GM18870 (cell line): Measurements from ENCODE around the gene RANBP3L.

Experiments
- ATAC-seq: cut with Tn5 transposase; IDR thresholded peaks from one replicate; pipeline ENCODE4 v1.9.1; 2021; ENCODE audit warnings: moderate library complexity; ENCODE audit not compliant: unreplicated experiment

The RANBP3L gene

DNA sequence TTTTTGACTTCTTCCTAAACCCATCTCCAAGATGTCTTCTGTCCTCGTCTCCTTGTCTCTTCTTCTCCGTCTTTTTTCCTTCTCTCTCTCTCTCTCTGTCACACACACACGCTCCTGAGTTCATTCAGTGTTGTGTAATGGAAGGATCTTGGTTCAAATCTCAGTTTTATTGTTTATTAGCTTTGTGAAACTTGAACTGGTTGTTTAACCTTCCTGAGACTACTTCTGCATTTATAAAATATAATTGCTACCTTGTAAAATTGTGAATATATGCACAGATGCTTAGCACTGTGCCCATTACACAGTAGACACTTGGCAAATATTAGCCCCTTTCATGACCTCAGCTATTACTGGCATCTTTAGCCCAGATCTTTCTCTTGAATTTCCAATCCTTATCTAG, 57.6 kb downstream of the RANBP3L start:
- no peak for ATAC-seq

GRCh38 chr5:36243653-36244052, 58.0 kb downstream of the RANBP3L start:
- no peak for ATAC-seq

DNA sequence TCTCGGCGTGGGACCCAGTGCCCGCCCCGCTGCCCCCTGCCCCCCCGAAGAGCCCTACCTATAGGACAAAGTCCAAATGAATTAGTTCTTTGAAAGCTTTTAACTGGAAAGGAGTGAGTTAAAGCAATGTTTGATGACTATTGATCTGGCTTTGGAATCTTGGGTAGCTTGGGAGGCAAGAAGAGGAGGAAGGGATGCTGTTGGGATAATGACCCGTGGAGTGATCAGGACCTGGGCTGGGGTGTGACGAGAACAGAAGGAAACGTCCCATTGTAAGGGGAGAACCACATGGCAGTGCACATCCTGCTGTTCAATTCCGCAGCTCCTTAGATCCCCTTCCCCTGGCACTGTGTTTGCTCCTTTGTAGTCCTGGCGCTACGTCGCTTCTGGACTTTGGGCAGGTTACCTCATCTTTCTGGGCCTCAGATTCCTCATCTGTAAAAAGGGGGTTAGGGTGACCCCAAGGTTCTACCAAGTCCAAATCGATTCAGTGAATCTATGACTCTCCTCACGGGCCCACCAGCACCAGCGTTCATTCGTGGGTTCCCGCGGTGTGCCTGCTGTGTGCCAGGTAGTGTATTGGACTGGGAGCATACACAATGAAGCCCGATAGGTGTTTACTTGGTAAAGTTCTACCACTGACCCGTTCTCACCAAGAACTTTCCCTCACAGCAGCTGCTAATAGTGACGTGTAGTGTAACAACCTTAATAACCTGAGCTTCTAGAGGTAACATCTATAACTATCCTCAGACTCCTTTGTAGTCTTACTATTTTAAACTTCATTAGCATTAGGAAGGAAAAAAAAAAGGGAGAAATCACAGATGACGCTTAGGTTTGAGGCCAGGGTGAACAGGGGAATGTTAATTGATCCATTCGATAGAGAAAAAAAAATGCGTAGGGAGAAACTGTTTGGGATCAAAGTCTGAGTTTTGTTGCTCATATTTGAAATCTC, 58.9 kb downstream of the RANBP3L start:
- ATAC-seq, result no peak

DNA sequence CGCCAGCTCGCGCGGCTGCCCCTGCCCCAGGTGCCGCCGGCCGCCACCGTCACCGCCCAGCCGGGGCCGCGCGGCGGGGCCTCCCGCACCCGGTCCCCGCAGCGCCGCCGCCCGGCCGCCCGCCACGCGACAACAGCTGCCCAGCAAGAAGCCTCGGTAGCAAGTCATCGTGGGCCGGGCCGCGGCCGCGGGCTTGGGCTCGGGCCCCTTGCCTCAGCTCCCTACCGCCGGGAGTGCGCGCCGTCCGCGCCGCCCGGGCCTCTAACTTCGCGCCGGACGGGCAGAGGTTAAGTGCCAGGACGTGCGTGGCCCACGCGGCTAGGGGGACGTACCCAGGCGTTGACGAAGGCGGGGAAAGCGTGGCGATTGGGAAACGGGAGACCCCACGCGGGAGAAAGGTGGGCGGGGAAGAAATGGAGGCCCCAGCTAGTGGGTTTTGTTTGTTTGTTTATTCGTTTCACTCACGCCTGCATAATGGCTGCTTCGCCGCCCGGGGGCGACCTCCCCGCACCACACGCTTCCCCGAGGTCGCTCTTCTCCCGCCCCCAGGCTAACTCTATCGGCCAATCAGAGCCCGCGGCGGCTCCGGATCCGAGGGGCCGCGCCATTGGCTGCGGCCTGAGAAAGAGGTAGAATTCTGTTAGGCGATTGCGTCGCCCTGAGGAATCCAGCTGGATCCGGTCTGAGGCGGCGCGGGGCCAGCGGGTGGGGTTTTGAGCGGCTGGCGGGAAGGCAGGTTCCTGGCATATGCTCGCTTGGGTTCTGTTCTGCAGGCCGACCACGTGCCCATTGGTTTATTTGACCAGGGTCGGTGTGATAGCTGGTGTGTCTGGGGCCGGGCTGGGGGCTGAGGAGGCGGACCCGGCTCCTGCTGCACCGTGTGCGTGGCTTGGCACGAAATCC, 59.8 kb downstream of the RANBP3L start, which contains the start of gene NADK2:
NADK2 (minus strand) TSS at position 295 of the 903 bp plus-strand sequence; CDS start at position 168, 127 bp downstream.
- ATAC-seq, result peak; percentile 93

DNA sequence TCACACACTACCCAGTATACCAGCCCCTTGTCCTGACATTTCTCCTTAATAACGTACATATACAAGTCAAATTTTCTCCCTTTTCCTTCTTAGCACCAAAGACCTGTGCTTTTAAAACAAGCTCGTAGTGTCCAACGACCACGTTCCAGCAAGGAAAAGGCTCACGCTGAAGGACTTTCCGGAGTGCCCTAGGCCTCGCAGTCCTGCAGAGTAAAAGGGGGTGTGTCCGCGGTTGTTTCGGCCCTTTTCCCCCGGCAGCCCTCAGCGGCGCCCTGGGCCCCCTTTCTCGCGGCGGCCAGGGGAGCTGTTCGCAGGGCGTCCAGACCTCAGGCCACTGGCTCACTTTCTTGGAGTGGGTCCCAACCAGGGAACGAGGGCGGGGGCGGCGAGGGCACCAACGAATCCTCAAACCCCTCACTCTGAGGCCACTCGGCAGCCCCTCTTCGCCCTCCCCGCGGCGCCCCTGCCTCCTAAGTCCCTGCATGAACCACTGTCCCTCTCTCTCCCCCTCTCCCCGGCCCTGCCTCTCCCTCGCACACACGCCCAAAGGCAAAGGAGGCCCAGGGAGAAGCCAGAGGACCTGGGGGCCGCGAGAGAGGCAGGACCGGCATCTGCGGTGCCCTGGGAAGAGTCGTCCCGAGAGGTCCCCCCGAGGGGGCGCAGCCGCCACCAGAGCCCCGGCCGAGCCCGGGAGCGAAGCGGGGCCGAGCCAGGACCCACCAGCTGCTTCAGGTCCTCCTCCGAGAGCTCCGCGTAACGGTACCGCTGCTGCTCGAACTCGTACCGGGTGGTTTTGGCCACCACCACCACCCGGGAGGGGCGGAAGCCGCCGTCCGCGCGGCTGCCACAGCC, 60.7 kb downstream of the RANBP3L start:
- ATAC-seq, result peak; percentile 4

GRCh38 chr5:36239370-36240293, 62.1 kb downstream of the RANBP3L start:
- no peak for ATAC-seq

- no peak for ATAC-seq
Observed at GRCh38 chr5:36238502-36239295, 63.0 kb downstream of the RANBP3L start.

DNA sequence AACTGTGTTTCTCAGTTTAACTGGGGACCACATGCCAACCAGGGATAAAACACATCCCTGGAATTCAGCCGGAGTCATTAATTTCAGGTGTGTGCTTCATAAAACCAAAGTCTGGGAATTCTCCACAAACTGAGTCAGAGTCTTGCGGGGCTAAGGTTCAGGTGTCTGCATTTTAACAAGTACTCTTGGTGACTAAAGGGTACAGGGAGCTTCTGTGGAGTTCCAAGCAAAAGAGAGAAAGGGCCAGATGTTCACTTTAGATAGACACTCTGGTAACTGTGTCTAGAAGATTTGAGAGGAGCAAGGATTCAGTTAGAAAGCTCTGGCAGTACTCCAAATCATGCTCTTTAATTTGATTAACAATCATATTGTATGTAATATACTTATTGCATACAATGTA, 64.0 kb downstream of the RANBP3L start:
- no peak for ATAC-seq

GRCh38 chr5:36236801-36237200, 64.9 kb downstream of the RANBP3L start:
- ATAC-seq, result no peak

DNA sequence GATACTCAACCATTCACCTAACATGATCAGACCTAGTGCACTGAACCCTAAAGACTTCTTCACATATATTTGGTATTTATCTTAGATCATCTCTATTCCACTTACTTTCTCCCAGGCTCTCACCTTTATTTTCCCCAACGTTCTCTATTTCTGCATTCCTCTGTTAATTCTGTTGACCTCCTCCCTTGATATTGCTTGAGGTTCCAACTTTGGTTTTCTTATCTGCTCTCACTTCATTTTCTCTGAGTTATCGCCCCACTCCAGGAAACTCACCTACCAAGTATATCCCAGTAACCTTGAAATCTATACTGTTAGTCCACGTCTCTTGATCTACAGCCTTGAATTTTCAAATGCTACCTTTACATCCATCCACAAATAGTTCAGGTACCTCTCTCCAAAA, 69.2 kb downstream of the RANBP3L start:
- no peak for ATAC-seq

GRCh38 chr5:36230151-36230790, 71.4 kb downstream of the RANBP3L start:
- ATAC-seq, result no peak

- ATAC-seq, result no peak
Observed at GRCh38 chr5:36228505-36228904, 73.2 kb downstream of the RANBP3L start.

GRCh38 chr5:36227046-36227445, 74.7 kb downstream of the RANBP3L start:
- ATAC-seq, result no peak

DNA sequence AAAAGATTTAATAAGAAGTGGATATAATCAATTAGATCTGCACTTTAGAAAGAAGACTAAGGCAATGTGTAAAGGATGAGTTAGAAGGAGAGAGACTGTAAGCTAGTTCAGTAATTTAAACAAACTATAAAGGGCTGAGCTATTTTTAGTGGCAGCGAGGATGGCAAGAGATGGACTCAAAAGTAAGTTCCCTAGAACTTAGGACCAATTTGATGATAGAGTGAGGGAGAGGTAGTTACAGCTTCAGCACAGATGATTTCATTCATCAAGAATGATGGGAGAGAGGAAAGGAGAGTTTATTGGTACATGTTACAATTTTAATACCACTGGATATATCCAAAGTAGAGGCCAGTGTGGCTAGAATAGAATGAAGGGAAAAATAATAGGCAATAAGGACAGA, 79.1 kb downstream of the RANBP3L start:
- ATAC-seq, result no peak

- ATAC-seq, result no peak
Observed at GRCh38 chr5:36217988-36218387, 83.7 kb downstream of the RANBP3L start.

DNA sequence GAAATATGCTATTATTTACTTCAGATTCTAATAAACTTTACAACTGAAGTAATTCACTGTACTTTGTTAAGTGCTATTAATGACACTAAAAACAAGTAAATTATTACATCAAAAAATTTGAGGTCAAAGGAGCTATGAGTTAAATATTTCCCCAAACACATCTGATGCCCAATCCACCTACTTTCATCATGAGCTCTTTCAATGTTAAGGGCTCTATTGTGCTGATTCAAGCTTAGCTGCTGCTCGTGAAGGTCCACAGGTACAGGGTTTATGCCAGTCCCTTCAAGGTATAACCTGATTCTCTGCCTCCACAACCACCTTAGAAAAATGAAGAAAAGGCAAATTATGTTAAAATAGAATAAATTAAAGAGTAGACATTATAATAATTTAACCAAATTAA, 84.1 kb downstream of the RANBP3L start:
- ATAC-seq, result no peak

DNA sequence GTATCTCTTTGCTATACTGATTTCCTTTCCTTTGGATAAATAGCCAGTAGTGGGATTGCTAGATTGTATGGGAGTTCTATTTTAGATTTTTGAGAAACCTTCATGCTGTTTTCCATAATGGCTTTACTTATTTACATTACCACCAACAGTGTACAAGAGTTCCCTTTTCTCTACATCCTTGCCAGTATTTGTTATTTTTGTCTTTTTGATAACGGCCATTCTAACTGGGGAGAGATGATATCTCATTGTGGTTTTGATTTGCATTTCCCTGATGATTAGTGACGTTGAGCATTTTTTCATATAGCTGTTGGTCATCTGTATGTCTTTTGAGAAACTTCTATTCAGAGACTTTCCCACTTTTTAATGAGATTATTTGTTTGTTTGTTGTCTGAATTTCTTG, 85.8 kb downstream of the RANBP3L start:
- ATAC-seq, result no peak

DNA sequence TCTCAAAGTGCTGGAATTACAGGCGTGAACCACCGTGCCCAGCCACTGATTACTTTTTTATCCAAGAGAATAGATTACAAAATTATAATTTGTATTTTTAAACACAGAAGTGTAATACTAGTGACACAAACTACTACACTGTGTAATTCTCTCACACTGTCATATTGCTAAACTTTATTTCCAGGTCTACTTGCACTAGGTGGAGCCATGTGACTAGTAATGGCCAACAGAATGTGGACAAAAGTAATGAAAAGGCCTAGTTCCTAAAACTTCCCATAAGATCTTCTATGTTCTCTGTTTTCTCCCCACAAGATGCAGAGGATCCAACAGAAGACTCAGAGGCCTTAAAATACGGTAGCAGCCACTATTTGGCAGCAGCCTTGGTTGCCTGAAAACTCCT, 87.3 kb downstream of the RANBP3L start:
- ATAC-seq, result no peak
